Measurements from ENCODE around the gene PIK3AP1. TPM values are rescaled to one million over a fixed set of nuclear protein-coding genes. Genes with fewer than 3 reads are reported as not detected.
"Not testable (repeated sequence)": the region's sequence is repeated elsewhere in the genome, so short reads cannot be mapped to it uniquely, and the experiment has no call there.

The PIK3AP1 gene, protein sequence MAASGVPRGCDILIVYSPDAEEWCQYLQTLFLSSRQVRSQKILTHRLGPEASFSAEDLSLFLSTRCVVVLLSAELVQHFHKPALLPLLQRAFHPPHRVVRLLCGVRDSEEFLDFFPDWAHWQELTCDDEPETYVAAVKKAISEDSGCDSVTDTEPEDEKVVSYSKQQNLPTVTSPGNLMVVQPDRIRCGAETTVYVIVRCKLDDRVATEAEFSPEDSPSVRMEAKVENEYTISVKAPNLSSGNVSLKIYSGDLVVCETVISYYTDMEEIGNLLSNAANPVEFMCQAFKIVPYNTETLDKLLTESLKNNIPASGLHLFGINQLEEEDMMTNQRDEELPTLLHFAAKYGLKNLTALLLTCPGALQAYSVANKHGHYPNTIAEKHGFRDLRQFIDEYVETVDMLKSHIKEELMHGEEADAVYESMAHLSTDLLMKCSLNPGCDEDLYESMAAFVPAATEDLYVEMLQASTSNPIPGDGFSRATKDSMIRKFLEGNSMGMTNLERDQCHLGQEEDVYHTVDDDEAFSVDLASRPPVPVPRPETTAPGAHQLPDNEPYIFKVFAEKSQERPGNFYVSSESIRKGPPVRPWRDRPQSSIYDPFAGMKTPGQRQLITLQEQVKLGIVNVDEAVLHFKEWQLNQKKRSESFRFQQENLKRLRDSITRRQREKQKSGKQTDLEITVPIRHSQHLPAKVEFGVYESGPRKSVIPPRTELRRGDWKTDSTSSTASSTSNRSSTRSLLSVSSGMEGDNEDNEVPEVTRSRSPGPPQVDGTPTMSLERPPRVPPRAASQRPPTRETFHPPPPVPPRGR
- total RNA-seq = 6.1 and 6.3 TPM in 2 replicates

DNA sequence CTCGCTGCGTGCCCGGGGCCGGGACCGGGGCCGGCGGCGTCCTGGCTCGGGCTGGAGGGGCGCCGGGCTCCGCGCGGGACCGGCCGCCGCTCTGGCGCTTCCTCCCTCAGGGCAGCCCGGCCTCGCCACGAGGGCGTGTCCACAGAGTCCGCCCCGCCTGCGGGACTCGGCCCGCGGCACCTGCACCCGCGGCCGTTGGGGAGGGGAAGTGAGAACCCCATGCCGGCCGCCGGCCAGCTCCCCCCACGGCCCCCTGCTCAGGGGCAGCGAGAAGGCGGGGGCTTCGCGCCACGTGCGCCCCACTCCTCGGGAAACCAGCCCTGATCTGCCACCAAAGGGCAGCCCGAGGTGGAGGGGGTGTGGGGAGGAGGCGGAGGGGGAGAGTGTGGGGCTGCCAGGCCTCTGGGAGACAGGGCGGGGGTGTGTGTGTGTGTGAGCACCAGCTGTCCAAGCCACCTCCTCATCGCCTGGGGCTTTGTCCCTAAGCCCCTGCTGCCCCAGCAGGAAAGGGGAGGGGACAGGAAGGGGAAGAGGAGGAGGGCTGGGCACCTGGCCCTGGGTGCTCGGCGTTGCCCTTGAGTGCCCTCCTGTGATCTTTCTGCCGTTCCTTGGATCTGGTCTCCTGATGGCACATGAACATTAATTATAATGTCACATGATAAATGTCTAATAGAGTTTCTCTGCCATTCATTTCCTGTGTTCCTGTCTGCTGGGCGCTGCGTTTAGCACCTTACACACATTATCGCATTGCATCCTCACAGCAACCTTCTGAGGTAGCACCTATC is at the start of gene PIK3AP1:
PIK3AP1 (minus strand) TSS at position 93 of the 785 bp plus-strand sequence. CDS start 120 bp downstream, outside the sequence.
- intact Hi-C loops (cut with micrococcal nuclease) = loop anchor here (1.0 to 2.0 kb wide), 3 partner anchors 80 to 131 kb away; no protein-coding TSS in a partner anchor

- intact Hi-C loops (cut with micrococcal nuclease) = loop anchor here (10.0 kb wide), 1 partner anchor 373 kb away; no protein-coding TSS in a partner anchor
Observed at GRCh38 chr10:96768136-96768535, 47.8 kb upstream of the PIK3AP1 start.

DNA sequence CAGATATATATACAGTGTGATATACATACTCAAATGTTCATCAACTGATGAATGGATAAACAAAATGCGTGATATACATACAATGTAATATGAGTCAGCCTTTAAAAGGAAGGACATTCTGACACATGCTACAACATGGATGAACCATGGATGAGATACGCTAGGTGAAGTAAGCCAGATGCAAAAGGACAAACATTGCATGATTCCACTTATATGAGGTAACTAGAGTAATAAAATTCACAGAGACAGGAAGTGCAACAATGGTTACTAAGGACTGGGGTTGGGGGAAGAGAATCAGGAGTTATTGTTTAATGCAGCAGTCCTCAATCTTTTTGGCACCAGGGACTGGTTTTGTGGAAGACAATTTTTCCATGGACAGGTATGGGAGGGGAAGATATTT is 47.3 kb upstream of the PIK3AP1 start:
- intact Hi-C loops (cut with micrococcal nuclease) = loop anchor here (10.0 kb wide), 1 partner anchor 373 kb away; no protein-coding TSS in a partner anchor

- intact Hi-C loops (cut with micrococcal nuclease) = loop anchor here (1.0 to 10.0 kb wide), 4 partner anchors 65 to 371 kb away; no protein-coding TSS in a partner anchor
Observed at GRCh38 chr10:96765406-96766240, 45.3 kb upstream of the PIK3AP1 start.

GRCh38 chr10:96764425-96765060 is 44.2 kb upstream of the PIK3AP1 start:
- intact Hi-C loops (cut with micrococcal nuclease) = loop anchor here (1.0 to 10.0 kb wide), 4 partner anchors 66 to 370 kb away; no protein-coding TSS in a partner anchor

GRCh38 chr10:96758423-96758822 is 38.1 kb upstream of the PIK3AP1 start:
- intact Hi-C loops (cut with micrococcal nuclease) = no loop called here

DNA sequence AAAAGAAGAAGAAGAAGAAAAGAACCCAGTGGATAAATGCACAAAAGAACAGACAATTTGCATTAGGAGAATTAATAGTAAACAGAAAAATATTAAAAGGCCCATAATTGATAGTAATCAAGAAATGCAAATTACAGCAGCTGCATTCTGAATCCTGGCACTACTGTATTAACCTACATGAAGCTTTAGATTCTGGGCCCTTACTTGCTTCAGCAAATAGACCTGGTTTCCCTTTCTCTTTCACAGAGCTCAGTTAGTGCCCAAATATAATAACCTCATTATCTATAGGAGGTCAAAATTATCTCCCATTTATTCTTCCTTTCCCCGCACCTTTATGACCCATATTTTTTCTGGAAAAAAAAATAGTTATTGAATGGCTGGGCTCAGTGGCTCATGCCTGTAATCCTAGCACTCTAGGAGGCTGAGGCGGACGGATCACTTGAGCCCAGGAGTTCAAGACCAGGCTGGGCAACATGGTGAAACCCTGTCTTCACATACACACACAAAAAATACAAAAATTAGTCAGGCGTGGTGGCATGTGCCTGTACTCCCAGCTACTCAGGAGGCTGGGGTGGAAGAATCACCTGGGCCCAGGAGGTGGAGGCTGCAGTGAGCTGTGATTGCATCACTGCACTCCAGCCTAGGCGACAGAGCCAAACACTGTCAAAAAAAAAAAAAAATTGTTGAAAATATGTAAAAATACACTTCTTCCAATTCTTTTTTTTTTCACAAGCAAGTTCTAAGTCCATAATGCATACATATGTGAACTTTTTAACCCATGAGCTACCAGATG is 36.0 kb upstream of the PIK3AP1 start:
- intact Hi-C loops (cut with micrococcal nuclease) = no loop called here

DNA sequence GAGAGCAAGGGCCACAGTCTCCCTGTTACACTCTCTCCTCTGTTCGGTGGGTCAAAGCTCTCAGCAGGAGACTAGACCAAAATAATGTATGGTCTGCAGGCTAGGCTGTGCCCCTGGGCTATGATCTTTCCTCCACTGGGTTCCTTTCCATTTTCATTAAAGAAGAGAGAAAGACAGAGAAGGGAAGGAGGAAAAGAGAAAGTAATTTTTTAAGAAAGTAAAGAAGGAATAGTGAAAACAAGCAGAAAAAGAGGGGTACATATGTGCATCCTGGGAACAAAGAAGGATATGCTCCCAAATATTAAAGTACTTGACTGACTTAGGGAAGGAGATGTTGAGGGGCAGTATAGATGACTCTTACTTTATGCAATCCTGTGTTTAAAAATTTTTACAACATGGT is 33.6 kb upstream of the PIK3AP1 start:
- intact Hi-C loops (cut with micrococcal nuclease) = no loop called here

DNA sequence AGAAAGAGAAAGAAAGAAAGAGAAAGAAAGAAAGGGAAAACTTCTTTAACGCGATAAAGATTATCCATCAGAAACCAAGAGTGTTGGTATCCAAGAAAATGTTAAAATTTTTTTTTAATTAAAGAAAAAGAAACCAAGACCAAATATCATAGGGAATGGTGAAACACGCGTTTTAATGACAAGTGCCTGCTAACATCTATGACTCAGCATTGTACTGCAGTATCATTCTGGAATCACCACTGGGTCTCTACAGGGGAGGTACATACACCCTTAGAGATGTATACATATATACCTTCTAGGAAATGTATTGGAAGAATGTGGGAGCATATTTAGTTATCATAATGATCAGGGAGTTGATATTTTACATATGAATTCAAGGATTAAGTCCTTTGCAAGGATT is 32.1 kb upstream of the PIK3AP1 start:
- intact Hi-C loops (cut with micrococcal nuclease) = no loop called here

DNA sequence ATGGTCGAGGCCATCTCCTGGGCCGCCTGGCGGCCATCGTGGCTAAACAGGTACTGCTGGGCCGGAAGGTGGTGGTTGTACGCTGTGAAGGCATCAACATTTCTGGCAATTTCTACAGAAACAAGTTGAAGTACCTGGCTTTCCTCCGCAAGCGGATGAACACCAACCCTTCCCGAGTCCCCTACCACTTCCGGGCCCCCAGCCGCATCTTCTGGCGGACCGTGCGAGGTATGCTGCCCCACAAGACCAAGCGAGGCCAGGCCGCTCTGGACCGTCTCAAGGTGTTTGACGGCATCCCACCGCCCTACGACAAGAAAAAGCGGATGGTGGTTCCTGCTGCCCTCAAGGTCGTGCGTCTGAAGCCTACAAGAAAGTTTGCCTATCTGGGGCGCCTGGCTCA is 30.0 kb upstream of the PIK3AP1 start:
- intact Hi-C loops (cut with micrococcal nuclease) = not testable (repeated sequence)

DNA sequence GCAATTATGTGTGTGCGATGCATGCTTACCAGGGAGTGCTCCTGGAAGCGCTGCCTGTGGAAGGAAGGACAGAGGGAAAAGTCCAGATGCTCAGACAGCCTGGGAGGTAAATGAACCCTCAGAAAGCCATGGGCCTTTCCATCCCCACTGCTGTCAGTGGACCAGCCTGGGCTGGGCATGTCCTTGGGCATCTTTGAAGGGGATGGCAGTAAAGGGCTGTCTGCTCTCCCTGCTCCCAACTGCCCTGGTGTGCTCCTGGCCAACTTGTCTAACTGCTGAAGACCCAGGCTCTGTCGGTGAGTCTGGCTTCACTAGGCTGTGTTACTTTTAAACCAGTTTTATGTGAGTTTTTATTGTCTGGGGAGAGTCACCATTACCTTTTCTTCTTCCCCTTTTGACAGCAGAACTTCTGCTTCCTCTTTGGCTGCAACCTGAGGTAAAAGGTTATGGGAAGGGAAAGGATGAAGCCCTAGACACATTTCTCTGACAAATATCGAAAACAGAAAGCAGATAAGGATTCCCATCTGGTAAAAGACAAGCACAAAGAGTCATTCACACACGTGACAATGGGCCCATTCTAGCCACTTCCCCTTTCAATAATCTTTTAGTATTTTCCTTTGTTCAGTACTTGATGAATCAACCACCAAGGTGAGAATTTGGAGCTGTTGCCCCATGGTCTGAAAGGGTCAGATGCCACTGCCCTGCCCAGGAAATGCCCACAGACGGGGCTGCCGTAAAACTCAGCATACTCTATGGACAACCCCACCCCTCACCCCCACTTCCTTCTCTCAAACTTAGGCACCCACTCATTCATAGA is 27.6 kb upstream of the PIK3AP1 start:
- intact Hi-C loops (cut with micrococcal nuclease) = no loop called here

DNA sequence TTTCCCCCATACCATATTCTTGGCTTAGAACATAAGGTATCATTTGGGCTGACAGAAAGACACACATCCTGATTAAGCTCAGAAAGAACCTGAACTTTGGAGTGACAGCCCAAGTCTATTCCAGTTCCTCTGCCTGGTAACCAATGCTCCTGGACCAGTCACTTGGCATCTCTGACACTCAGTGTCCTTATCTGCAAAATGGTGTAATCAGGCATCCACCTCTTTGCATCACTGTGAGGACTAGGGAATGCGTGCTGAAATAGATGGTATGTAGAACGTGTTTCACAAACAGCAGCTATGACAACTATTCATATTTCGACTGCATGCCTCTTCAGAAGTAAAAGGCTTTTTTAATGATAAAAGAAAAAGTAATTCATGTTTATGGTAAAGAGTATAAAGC is 26.2 kb upstream of the PIK3AP1 start:
- intact Hi-C loops (cut with micrococcal nuclease) = no loop called here

GRCh38 chr10:96745950-96746349 is 25.6 kb upstream of the PIK3AP1 start:
- intact Hi-C loops (cut with micrococcal nuclease) = no loop called here

GRCh38 chr10:96743988-96744585 is 23.8 kb upstream of the PIK3AP1 start:
- intact Hi-C loops (cut with micrococcal nuclease) = no loop called here

GRCh38 chr10:96741557-96741956 is 21.2 kb upstream of the PIK3AP1 start:
- intact Hi-C loops (cut with micrococcal nuclease) = not testable (repeated sequence)

GRCh38 chr10:96740579-96741281 is 20.4 kb upstream of the PIK3AP1 start:
- intact Hi-C loops (cut with micrococcal nuclease) = no loop called here

DNA sequence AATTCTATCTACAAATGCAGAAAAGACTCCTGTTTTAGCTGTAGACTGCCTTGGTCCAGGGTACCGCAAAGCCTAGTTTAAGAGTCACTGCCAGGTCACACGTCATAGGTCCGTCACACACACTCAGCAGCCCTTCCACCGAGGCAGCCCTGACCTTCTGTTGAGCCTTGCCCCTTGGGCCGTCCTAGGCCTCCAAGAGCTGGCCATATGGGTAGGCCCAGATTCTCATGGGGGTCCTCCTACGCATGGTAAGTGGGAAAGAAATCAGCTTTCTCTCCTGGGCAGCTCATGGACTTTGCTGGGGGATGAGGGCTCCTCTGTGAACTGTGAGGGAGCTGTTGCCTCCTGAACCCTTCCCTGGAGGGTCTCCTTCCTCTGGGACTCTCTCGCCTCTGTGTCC is 19.8 kb upstream of the PIK3AP1 start:
- intact Hi-C loops (cut with micrococcal nuclease) = no loop called here
